GM12878 (cell line): Measurements from ENCODE around the gene MAMLD1. TPM values are rescaled to one million over a fixed set of nuclear protein-coding genes. Genes with fewer than 3 reads are reported as not detected.

Experiments used
- ATAC-seq: fragments of 200-7000 bp; cut with Tn5 transposase; 3 replicates; pipeline ENCODE4 v1.9.1; 2020; ENCODE audit warnings: mild to moderate bottlenecking, moderate library complexity
- BruUV-seq: library from RNA; stranded (reverse); fragments of 400-500 nt; replicated peaks from 2 replicates; lab custom pipeline; 2021; lab: Mats Ljungman, UMichigan
- CTCF ChIA-PET: fragments of 300-600 bp; sonication (Branson Sonifier 250); formaldehyde crosslinking; extraction: SDS; loops from one replicate; lab custom pipeline; 2021; ENCODE audit warnings: inconsistent platforms; lab: Yijun Ruan, JAX
- POLR2A ChIA-PET: fragments of 350-600 bp; formaldehyde crosslinking; extraction: SDS; loops from one replicate; lab custom pipeline; 2021; ENCODE audit warnings: inconsistent platforms; lab: Charles Lee
- RAD21 ChIA-PET: fragments of 300-600 bp; sonication (Branson Sonifier 250); formaldehyde crosslinking; loops from one replicate; lab custom pipeline; 2023; ENCODE audit warnings: antibody characterized with exemption; ENCODE audit not compliant: unreplicated experiment; lab: Charles Lee
- SMC1A ChIA-PET: fragments of 300-600 bp; sonication (Branson Sonifier 250); formaldehyde crosslinking; loops from one replicate; lab custom pipeline; 2023; ENCODE audit not compliant: unreplicated experiment, uncharacterized antibody; lab: Charles Lee
- DNase-seq: peaks from one replicate; pipeline ENCODE4 v3.0.0-alpha.2; 2011; ENCODE audit warnings: low read depth, low spot score
- FAIRE-seq: peaks from 3 replicates; lab custom pipeline; 2011; peaks lifted over from hg19 to GRCh38; lab: Jason Lieb, UNC
- H2AFZ ChIP-seq: 2 replicates; pipeline ENCODE4 v1.6.0; 2011; ENCODE audit warnings: low read depth, low read length, control low read depth; ENCODE audit not compliant: control insufficient read depth
- H3K27ac ChIP-seq: 2 replicates; pipeline ENCODE4 v1.5.1; 2011; ENCODE audit warnings: control low read depth; ENCODE audit not compliant: control insufficient read depth, insufficient read depth
- H3K27me3 ChIP-seq, 2 experiments: replicated peaks in 1 of 2; 2 replicates each; pipeline versions ENCODE4 v1.6.0 to v1.6.1; 2011; ENCODE audit warnings: low read length in 1 of 2; ENCODE audit not compliant: control insufficient read depth in 2 of 2, insufficient read depth in 2 of 2
- H3K36me3 ChIP-seq, 2 experiments: 2 replicates each; pipeline ENCODE4 v1.5.1; 2011; ENCODE audit warnings: low read length in 1 of 2; ENCODE audit not compliant: control insufficient read depth in 2 of 2, insufficient read depth in 2 of 2
- H3K4me1 ChIP-seq: 2 replicates; pipeline ENCODE4 v1.6.1; 2011; ENCODE audit warnings: mild to moderate bottlenecking, low read length, moderate library complexity, mixed read lengths; ENCODE audit not compliant: control insufficient read depth, insufficient read depth
- H3K4me2 ChIP-seq: 2 replicates; pipeline ENCODE4 v1.6.0; 2011; ENCODE audit warnings: control low read depth; ENCODE audit not compliant: control insufficient read depth, insufficient read depth
- H3K4me3 ChIP-seq: fragments of 200-600 bp; sonication (generic); 2 replicates; pipeline ENCODE4 v1.5.1; 2016
- H3K79me2 ChIP-seq: 2 replicates; pipeline ENCODE4 v1.6.0; 2011; ENCODE audit warnings: low read length; ENCODE audit not compliant: control insufficient read depth, insufficient read depth
- H3K9ac ChIP-seq: 2 replicates; pipeline ENCODE4 v1.8.0; 2011; ENCODE audit warnings: low read length, control low read depth, mixed read lengths; ENCODE audit not compliant: control insufficient read depth, insufficient read depth
- H3K9me3 ChIP-seq: replicated peaks from 3 replicates; pipeline ENCODE4 v1.5.1; 2011; ENCODE audit warnings: mild to moderate bottlenecking, low read length; ENCODE audit not compliant: control insufficient read depth, insufficient read depth
- H4K20me1 ChIP-seq: 2 replicates; pipeline ENCODE4 v1.6.0; 2011; ENCODE audit not compliant: control insufficient read depth, insufficient read depth
- BACH1 ChIP-seq: fragments of 450-650 bp; IDR thresholded peaks from 2 replicates; pipeline ENCODE4 v1.6.1; 2017; ENCODE audit warnings: mild to moderate bottlenecking, borderline replicate concordance
- E2F4 ChIP-seq: IDR thresholded peaks from 2 replicates; pipeline ENCODE4 v1.6.1; 2012; ENCODE audit warnings: low read depth, low read length, improper control_type of control experiment
- ELK1 ChIP-seq: IDR thresholded peaks from 2 replicates; pipeline ENCODE4 v1.6.1; 2012; ENCODE audit warnings: low read depth, low read length, improper control_type of control experiment
- EP300 ChIP-seq, 2 experiments: fragments of 150-350 bp in 1 of 2; IDR thresholded peaks; 2 replicates each; pipeline ENCODE4 v1.6.1; 2011 to 2012; ENCODE audit warnings: low read depth in 2 of 2, low read length in 2 of 2, borderline replicate concordance in 1 of 2, improper control_type of control experiment in 1 of 2, inconsistent platforms in 1 of 2; ENCODE audit not compliant: control insufficient read depth in 1 of 2
- FOS ChIP-seq: IDR thresholded peaks from 3 replicates; pipeline ENCODE4 v1.6.1; 2011; ENCODE audit warnings: borderline replicate concordance; ENCODE audit not compliant: insufficient read length; ENCODE audit errors: extremely low read depth
- HDAC6 ChIP-seq: fragments of 200-600 bp; sonication (generic); IDR thresholded peaks from one replicate; pipeline ENCODE4 v1.8.0; 2017; ENCODE audit warnings: antibody characterized with exemption; ENCODE audit not compliant: unreplicated experiment
- IKZF1 ChIP-seq: fragments of 450-650 bp; conservative IDR thresholded peaks from 2 replicates; pipeline ENCODE4 v1.6.1; 2017; ENCODE audit warnings: antibody characterized with exemption, mild to moderate bottlenecking
- KLF5 ChIP-seq: fragments of 450-650 bp; IDR thresholded peaks from 2 replicates; pipeline ENCODE4 v1.6.1; 2014; ENCODE audit warnings: mild to moderate bottlenecking; ENCODE audit not compliant: partially characterized antibody
- NFIC ChIP-seq: IDR thresholded peaks from 2 replicates; pipeline ENCODE4 v1.6.1; 2012; ENCODE audit warnings: low read depth, mild to moderate bottlenecking, inconsistent platforms, low read length, moderate library complexity
- NR2C2 ChIP-seq: IDR thresholded peaks from 2 replicates; pipeline ENCODE4 v1.6.1; 2011; ENCODE audit warnings: borderline replicate concordance, low read depth; ENCODE audit not compliant: control insufficient read depth, insufficient read length
- PRDM15 ChIP-seq: fragments of 450-650 bp; formaldehyde crosslinking; IDR thresholded peaks from 2 replicates; pipeline ENCODE4 v1.4.0; 2020; ENCODE audit warnings: mild to moderate bottlenecking, moderate library complexity
- SREBF2 ChIP-seq: IDR thresholded peaks from 2 replicates; pipeline ENCODE4 v1.6.1; 2012; ENCODE audit warnings: mild to moderate bottlenecking, low read length
- STAT1 ChIP-seq: fragments of 450-650 bp; conservative IDR thresholded peaks from 2 replicates; pipeline ENCODE4 v1.6.1; 2014; ENCODE audit warnings: antibody characterized with exemption, mild to moderate bottlenecking
- TAF1 ChIP-seq: IDR thresholded peaks from 2 replicates; pipeline ENCODE4 v1.6.1; 2011; ENCODE audit warnings: mild to moderate bottlenecking, low read depth, low read length, borderline replicate concordance
- TCF12 ChIP-seq: IDR thresholded peaks from 2 replicates; pipeline ENCODE4 v1.6.1; 2011; ENCODE audit warnings: low read depth, mild to moderate bottlenecking, low read length
- YBX1 ChIP-seq: fragments of 450-650 bp; IDR thresholded peaks from 2 replicates; pipeline ENCODE4 v1.6.1; 2016; ENCODE audit warnings: antibody characterized with exemption
- ZZZ3 ChIP-seq: IDR thresholded peaks from 2 replicates; pipeline ENCODE4 v1.6.1; 2011; ENCODE audit warnings: low read depth; ENCODE audit not compliant: control insufficient read depth, insufficient read length
- WGBS: methylation state at CpG from one replicate; pipeline ENCODE4 v1.1.6; 2016; ENCODE audit warnings: low lambda C conversion rate; ENCODE audit not compliant: insufficient replicate concordance, insufficient coverage; ENCODE audit errors: missing lambda C conversion rate; 5-methylcytosine and 5-hydroxymethylcytosine counted together
- in situ Hi-C: fragments of 300-500 bp; cut with MboI; formaldehyde crosslinking; loops from 9 replicates; pipeline ENCODE4 v1.14.3; 2018; ENCODE audit warnings: mixed read lengths
- intact Hi-C: fragments of 100-400 bp; cut with micrococcal nuclease; formaldehyde crosslinking; loops from one replicate; pipeline ENCODE4 v1.14.2; 2022; ENCODE audit not compliant: unreplicated experiment
- polyA plus RNA-seq, 11 experiments: library from polyadenylated mRNA; depleted of rRNA in 4 of 11; unstranded in 6 of 11; stranded (reverse) in 5 of 11; fragments of >200 nt; fragmentation: Nextera tagmentation in 4 of 11; fragmentation: Illumina TruSeq in 1 of 11; extraction: Ambion mirVana in 4 of 11; extraction: Trizol in 1 of 11; gene quantifications; 1 replicate in 1 of 11; 2 replicates in 10 of 11; pipeline versions ENCODE4 v1.2.1 to v1.2.3, GENCODE V29; 2011 to 2016; ENCODE audit warnings: inconsistent platforms in 2 of 11, missing spikeins in 2 of 11, low read depth in 1 of 11
- total RNA-seq, 4 experiments: library from RNA; depleted of rRNA in 3 of 4; stranded (reverse); fragments of >200 nt in 3 of 4; fragmentation: Illumina TruSeq in 1 of 4; extraction: Trizol in 1 of 4; gene quantifications; 2 replicates each; pipeline versions ENCODE4 v1.2.1 to v1.2.3, GENCODE V29; 2013 to 2021

The MAMLD1 gene
- total and polyA plus RNA-seq, 10 of the 15 experiments (the other 5 are each of a cell fraction or from before 2014, with no cell fraction given): 0.03 to 0.05 TPM; not detected in 8

GRCh38 chrX:150502979-150503897, 140.1 kb downstream of the MAMLD1 start (continued):
- TF ChIP-seq E2F4: no peak

GRCh38 chrX:150503898-150504219, 140.7 kb downstream of the MAMLD1 start:
- in situ Hi-C loops (no loop called here), intact Hi-C loops (no loop called here)
- Histone ChIP-seq H3K4me2 (no peak overlapping the region), H3K79me2 (no peaks in the 10 kb centered on the region), H3K4me1 (no peaks in the 10 kb centered on the region), H3K27ac (no peak overlapping the region), H3K9me3 (no peaks in the 10 kb centered on the region), H2AFZ (no peak overlapping the region), H4K20me1 (no peaks in the 10 kb centered on the region; the same call in 1 of the 2 replicates), H3K9ac (no peak overlapping the region), H3K27me3 (peaks cover 1 to 4% of the 10 kb centered on the region in 2 experiments), H3K4me3 (no peak overlapping the region), H3K36me3 (no peaks in the 10 kb centered on the region)
- ChIA-PET POLR2A (no interaction called here), CTCF (no interaction called here), SMC1A (no interaction called here), RAD21 (no interaction called here)
- FAIRE-seq: no peak
- no peak for DNase-seq
- WGBS: 33% methylated on average over 5 of the region's 5 CpGs
- no peak for ATAC-seq
- no TSS peak for BruUV-seq
- TF ChIP-seq PRDM15 (no peak), TCF12 (no peak), ZZZ3 (no peak), IKZF1 (no peak), TAF1 (no peak), FOS (no peak), STAT1 (no peak), HDAC6 (no peak), EP300 (IDR thresholded peaks at IDR 0.05; ENCODE audit: borderline replicate concordance in 1 of 2, control insufficient read depth in 1 of 2, low read depth in 2 of 2, low read length in 2 of 2) (no peak), KLF5 (no peak), ELK1 (no peak), NR2C2 (no peak), NFIC (no peak), SREBF2 (no peak), YBX1 (no peak), BACH1 (no peak)
